HG03175 (cell line): ENCODE measurements around the gene GRIP1.

Experiments
- ATAC-seq: cut with Tn5 transposase; IDR thresholded peaks from one replicate; pipeline ENCODE4 v1.9.1; 2021; ENCODE audit warnings: mild to moderate bottlenecking, moderate library complexity; ENCODE audit not compliant: unreplicated experiment

The GRIP1 gene

DNA sequence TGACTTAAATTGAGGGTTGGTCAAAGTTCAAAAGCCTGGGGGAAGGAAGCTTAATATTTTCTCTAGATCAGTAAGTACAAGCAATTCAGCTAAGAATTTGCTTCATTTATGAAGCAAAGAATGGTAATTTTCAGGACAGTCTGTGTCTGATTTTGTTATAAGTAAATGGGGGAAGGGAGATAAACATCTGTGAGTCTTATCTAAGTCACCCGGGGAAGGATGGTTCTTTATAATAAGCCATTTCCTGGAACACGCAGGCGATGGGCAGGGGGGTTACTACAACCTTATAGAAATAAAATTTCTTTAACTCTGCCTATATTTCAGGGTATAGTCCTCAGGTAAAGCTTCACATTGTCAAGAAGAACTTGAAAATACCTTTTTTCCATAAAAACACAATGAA, 333.7 kb downstream of the GRIP1 start:
- ATAC-seq = no peak

DNA sequence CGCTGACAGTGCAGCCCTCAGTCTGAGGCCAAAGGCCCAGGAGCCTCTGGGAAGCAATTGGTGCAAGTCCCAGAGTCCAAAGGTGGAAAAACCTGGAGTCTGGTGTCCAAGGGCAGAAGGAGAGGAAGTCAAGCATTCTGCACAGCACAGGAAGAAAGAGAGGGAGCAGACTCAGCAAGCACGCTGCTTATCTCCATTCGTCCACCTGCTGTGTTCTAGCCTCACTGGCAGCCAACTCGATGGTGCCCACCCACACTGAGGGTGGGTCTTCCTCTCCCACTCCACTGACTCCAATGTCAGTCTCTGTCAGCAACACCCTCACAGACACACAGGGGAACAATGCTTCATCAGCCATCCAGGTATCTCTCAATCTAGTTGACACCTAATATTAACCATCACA, 337.8 kb downstream of the GRIP1 start:
- no peak for ATAC-seq

DNA sequence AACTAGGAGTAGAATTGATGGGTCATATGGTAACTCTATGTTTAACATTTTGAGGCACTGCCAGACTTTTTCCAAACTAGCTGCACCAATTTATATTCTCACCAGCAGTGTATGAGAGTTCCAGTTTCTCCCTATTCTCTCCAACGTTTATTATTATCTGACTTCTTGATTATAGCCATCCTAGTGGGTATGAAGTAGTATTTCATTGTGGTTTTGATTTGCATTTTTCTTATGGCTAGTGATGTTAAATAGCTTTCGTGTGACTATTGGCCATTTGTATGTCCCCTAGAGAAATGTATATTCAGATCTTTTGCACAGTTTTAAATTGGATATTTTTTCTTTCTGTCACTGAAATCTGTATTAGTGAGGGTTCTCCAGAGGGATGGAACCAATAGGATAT, 338.7 kb downstream of the GRIP1 start:
- no peak for ATAC-seq

DNA sequence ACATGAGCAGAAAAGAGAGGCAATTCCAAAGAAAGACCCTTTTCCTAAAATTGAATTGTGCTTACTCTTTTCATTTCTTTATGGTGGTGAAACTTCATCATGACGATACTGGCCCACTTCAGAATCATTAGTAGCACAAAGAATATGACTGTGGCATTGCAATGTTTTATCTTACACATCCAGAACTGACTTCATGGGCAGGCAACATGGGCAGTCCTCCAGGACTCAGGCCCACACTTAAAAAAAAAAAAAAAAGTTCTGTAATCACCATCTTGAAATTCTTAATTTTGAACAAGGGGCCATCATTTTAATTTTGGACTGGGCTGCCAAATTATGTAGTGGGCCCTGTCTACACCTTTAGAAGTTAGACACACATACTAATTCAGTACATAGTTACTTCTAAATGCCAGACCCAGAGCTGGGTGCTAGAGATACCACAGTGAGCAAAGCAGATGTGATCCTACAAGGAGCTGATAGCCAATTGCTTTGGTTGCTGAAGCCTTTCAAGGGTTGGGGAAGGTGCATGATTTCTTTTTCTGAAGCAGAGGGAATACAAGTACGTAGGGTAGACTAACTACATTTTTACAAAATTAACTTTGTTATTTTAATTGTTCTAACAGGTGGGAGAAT, 341.4 kb downstream of the GRIP1 start:
- ATAC-seq = no peak

DNA sequence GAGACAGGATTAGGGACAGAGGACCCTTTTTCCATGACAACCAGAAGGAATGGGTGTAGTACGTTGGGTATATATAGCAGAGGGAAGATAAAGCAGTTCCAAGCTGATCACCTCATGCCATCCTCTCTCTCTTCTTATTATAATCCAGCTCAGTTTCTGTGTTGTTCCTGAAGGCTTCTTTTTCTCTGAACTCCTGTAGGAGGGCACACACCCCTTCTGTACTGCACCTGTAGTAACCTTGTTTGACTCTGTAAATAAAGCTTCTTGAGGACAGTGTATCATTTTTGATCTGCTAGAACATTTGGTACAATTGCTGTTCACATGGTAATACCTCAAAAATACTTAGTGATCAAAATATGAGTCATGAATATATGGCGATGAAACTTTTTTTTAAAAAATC, 343.1 kb downstream of the GRIP1 start:
- no peak for ATAC-seq

DNA sequence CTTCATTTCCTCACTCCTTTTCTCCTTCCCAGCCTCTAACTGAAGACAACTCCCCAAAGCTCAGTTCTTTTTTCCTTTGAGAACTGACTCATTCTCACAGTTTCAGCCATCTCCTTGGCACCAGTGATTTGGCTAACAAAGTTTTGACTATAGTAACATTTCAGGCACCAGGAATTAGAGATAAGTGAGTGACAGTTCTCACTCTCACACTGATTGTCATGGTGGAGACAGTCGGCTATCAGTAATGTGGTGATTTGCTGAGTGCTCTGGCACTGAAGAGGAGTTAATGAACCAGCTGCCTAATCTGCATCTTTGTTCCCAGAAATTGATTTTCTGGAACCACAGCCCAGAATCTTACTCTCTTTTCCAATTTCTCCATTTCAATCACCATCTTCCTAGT, 347.1 kb downstream of the GRIP1 start:
- ATAC-seq = no peak

DNA sequence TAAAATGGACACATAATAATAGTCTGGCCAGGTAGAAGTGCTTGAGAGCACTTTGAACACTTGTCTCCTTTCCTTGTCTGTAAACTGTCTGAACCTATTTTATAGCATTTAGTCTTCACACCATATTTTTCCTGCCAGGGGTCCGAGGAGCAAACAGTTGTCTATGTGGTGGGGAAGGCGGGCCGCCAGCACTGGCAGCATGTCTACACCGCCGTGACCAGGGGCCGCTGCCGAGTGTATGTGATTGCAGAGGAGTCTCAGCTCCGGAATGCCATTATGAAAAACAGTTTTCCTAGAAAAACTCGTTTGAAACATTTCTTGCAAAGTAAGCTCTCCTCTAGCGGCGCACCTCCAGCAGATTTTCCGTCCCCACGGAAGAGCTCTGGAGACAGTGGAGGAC, 347.9 kb downstream of the GRIP1 start:
- ATAC-seq = no peak

DNA sequence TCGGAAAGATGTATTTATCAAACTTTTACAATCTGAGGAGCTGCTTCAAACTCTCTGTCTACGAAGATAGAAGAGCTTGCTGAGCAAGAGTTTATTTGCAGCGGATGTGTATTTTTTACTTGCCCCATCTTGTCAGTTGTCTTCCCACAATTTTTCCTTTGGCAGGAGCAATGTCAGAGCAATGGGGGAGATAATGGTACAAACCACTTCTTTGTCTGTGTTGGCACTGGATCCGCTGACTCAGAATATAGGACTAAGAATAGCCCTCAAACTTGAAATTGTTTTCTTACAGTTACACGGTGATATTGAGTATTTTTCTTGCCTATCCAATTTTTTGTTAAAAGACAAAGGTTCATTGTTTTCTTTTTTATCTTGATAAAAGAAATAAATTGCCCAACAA, 348.9 kb downstream of the GRIP1 start:
- ATAC-seq = no peak

DNA sequence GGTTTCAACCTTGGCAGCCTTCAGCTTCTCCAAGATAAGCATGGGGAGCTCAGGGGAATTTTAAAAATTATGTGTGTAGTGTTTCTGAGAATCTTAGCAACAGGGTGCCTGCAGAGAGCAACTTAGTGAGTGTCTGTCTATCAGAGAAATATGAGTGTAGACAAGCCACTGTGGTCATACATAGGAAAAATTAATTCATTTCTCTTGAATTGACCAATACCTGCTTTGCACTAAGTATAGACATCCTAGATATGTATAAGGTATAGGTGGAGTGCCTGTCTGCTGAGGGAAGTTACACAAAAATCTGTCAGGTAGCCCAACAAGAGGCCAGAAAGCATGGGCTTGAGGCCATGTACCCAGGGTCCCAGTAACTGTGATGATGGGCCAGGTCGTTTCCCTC, 355.9 kb downstream of the GRIP1 start:
- no peak for ATAC-seq

DNA sequence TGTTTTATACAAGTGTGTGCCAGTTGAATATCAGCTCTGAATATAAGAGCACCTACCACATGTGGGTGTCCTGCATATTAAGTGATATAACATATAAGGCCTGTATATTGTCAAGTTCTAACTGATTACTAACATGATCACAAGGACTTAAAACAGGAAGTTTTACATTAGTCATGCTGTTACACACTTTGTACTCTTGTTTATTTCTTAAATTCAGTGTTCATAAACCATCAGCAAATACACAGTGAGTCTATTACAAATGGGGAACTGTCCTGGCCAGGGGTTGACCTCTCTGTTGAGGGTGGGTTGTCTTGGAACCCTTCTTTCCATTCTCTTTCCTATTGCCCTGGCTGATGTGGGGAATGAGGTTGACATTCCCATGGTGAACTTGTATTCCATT, 357.4 kb downstream of the GRIP1 start:
- ATAC-seq = no peak

DNA sequence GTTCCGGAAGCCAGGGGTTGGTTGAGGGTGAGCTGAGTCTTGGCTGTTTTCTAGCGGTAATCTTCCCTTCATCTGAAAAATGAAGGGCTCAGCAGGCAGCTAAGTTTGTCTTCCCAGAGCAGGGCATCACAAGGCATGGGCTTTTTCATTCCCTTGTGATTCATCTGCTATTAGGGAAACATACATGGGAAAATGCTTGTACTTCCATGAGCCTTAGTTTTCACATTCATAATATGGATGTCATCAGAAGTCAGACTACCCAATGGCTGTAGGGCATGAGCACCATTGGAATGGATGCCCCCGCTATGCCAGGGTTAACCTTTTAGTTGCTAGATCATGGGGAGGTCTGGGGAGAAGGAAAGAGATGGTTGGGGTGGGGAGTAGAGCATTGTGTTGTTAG, 357.9 kb downstream of the GRIP1 start:
- ATAC-seq = no peak

DNA sequence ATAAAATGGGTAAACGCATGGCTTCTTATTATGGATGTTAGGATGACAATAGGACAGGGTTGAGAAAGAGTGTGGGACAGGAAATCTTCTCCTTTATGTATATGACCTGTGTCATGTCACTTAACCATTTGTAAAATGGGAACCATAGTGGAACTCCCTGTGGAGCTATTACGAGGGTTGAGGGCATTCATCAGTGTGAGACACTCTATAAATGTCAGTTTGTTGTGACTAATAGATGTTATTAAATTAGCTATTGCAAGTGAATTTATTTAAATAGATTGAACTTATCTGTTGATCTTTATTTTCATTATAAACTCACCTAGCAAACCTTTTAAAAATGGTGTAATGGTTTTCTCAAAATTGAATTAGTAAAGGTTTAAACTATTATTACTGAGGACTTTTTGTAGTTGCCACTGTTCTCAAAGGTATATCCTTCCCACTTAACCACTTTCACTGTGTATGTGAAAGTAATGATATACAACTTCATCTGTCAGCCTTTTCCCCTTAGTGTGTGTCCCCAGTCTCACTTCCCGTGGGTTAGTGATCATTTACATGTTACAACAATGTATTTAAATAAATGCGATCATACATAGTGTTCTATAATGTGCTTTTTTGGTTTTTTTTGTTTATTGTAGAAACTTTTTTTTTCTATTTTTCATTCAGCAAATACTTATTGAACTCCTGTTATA, 359.5 kb downstream of the GRIP1 start:
- ATAC-seq = peak; percentile 55

DNA sequence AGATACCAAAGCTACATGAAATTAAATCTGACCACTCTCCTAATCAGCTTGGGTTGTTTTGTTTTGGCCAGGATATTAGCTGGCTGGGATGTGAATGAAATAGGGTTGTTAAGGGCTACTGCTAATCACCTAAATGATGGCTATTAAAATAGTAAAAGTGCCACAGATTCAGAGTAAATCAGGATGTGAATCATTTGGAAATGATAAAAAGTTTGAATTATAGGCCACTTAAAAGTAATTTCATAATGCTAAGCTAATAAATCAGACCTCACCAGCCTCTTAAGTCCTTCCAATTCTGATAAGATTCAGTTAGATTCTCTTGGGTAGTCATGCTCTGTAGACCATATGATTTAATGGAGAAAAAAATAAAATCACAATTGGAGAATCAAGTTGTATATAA, 364.6 kb downstream of the GRIP1 start:
- no peak for ATAC-seq

DNA sequence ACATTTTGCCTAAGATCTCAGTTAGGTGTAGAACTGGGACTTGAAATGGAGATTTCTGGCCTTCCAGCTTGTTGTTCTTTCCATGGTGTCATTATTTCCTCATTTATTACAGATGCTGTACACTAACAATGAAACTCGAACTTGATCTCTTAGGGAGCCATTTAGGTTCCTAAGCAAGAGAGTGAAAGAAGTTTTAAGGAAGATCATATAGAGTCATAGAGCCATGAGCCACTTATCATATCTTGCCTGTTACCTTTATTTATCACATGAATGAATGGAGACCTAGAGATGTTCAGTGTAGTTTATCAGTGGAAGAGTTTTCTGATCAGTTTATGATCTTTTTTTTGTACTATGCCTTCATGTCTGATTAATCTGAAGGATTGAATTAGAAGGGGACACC, 366.7 kb downstream of the GRIP1 start:
- no peak for ATAC-seq

DNA sequence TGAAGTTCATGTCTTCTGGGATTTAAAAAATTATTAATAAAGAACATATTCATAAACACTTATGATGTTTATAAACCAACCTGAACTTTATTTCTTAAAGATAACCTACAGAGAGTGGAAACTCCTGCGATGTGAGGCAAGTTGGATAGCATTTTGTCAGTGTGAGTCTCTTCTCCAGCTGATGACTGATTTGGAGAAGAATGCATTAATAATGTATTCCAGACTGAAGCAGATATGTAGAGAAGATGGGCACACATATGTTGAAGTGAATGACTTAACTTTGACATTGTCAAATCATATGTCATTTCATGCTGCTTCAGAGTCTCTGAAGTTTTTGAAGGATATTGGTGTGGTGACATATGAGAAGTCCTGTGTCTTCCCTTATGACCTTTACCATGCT, 369.3 kb downstream of the GRIP1 start:
- ATAC-seq = no peak

DNA sequence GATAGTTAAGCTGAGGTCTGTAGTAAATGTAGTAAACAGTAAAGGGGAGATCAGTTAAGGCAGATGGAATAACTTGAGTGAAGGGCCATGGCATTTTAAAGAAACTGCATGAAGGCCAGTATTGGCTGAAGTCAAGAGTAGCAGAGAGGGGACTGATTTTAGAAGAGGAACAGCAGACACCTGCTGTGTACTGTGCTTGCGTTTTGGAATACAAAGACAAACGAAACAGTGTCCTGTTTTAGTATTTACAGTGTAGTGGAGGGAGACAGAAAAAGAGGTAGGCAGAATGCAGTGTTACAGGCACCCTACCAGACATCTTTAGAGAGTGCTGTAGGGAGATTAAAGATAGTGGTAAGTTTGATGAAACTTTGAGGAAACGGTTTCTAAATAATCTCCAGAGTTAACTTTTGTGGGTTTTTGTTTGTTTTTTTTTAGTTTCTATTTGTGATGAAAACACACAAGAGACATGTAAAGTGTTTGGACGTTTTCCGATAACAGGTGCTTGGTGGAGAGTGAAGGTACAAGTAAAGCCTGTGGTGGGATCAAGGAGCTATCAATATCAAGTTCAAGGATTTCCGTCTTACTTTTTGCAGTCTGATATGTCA, 374.5 kb downstream of the GRIP1 start:
- no peak for ATAC-seq

DNA sequence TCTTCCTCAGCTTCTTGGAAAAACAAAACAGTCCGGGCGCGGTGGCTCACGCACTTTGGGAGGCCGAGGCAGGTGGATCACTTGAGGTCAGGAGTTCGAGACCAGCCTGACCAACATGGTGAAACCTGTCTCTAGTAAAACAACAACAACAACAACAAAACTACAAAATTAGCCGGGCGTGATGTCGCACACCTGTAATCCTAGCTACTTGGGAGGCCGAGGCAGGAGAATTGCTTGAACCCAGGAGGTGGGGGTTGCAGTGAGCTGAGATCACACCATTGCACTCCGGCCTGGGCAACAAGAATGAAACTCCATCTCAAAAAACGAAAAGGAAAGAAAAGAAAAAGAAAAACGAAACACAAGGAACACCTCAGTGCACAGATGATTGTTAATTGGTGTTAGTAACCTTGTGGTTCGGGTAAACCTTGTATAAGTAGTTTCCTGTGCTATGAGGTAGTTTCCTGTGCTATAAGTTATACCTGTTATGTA, 375.5 kb downstream of the GRIP1 start:
- ATAC-seq = peak; percentile 72

DNA sequence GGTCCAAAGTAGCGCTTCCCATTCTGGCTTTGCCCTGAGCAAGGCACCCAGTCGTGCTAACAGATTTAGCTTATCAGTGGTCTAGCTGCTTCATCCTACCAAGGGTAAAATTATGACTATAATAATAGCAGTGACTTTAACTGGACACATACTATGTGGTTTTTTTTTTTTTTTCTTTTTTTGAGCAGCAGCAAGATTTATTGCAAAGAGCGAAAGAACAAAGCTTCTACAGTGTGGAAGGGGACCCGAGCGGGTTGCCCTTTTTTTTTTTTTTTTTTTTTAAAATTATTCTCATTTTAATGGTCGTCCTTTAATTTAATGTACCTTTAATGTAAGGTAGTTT, 376.1 kb downstream of the GRIP1 start:
- ATAC-seq = no peak

DNA sequence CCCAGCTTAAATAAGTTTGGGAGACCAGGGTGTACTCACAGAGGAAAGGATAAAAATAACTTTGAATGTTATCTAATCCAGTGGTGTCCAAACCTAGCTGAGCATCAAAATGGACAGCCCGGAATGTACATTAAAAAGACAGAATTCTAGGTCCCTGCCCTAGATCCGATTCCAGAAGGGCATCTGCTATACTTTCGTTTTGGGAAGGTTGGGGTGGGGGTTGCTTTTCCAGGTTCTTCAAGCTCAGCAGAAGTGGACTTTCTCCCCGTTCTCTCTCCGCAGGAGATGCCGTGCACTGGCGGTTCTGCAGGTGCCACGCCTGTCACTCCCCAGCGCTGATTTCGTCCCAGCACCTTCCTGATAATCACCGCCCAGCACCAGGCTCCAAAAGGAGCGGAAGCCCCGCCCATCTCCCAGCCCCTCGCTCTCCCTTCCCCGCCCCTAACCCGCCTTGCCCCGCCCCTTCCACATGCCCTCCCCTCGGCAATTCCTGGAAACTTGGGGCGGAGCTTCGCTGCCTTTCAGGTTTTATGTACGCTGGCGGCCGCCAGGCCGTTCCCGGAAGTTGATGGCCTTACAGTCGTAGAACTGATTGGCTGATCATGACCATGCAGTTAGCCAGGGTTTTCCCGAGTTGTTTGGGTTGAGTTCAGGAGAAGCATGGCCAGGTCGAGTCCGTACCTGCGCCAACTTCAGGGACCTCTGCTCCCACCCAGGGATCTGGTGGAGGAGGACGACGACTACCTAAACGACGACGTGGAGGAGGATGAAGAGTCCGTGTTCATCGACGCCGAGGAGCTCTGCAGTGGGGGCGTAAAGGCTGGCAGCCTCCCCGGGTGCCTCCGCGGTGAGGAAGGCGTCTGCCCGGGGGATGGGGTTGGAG, 376.7 kb downstream of the GRIP1 start, which contains the start of gene HELB:
Gene HELB (plus strand): TSS at position 550 of the 883 bp plus-strand sequence. CDS start 111 bp downstream, at position 661.
- ATAC-seq = peak; percentile 91

DNA sequence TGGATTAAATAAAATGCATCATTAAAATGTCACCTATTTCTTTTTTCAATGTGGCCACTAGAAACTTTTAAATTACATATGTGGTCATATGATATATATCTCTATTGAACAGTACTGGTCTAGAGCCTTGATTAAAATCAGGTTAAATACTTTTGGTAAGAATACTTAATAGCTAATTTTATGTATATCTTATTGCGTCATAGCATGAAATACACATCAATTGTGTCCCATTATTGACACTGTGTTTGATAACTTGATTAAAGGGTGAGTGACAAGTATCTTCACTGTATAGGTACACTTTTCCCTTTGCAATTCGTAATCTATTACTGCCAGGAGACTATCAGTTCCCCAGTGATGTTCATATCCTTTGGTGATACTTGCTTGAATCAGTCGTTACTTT, 381.0 kb downstream of the GRIP1 start:
- no peak for ATAC-seq
